GM10266 (cell line): Measurements from ENCODE around the gene FSD1L.

Source experiments
- DNase-seq: peaks from one replicate; pipeline ENCODE4 v3.0.0; 2012; ENCODE audit errors: extremely low spot score
- TF ChIP-seq, protein P1 (sequence below): IDR thresholded peaks from 2 replicates; pipeline ENCODE4 v1.5.1; 2012; ENCODE audit warnings: mild to moderate bottlenecking, low read depth; ENCODE audit not compliant: control insufficient read depth, insufficient read depth; ENCODE audit errors: missing control alignments

The FSD1L gene

GRCh38 chr9:105413525-105413924, 34.3 kb upstream of the FSD1L start:
- DNase-seq = no peak
- TF ChIP-seq, protein P1, sequence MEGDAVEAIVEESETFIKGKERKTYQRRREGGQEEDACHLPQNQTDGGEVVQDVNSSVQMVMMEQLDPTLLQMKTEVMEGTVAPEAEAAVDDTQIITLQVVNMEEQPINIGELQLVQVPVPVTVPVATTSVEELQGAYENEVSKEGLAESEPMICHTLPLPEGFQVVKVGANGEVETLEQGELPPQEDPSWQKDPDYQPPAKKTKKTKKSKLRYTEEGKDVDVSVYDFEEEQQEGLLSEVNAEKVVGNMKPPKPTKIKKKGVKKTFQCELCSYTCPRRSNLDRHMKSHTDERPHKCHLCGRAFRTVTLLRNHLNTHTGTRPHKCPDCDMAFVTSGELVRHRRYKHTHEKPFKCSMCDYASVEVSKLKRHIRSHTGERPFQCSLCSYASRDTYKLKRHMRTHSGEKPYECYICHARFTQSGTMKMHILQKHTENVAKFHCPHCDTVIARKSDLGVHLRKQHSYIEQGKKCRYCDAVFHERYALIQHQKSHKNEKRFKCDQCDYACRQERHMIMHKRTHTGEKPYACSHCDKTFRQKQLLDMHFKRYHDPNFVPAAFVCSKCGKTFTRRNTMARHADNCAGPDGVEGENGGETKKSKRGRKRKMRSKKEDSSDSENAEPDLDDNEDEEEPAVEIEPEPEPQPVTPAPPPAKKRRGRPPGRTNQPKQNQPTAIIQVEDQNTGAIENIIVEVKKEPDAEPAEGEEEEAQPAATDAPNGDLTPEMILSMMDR = peak; percentile 29

DNA sequence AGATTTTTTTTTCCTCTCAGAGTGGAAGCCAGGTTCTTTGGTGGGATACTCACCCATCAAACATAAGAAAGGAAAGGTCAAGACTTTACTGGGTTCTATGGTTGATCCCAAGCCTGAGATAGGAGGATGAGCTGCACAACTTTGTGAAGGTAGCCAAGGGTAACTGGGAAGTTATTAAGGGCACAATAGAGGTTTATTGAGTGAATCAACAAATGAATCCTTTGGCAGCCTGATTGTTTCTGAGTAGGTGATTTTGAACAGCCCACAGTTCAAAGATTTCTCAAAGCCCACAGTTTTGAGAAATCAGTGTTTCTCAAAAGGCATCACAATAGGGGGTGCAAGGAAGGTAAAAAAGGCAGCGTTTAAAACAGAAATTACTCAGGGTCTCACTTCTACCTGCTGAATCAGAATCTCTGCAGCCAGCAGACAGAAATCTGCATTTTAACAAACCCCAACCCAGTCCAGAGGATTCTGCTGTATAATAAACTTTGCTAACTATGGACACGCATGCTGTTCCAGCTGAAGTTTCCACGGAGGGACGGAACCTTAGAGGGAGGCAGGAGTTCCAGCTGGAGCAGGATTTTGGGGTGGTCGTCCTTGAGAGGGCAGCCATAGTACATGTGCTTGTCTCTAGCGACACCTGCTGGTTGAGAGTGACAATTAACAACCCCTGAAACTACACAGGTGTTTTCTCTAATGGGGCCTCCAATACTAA, 32.7 kb upstream of the FSD1L start:
- DNase-seq = peak; percentile 61
- TF ChIP-seq, protein P1 = peak; percentile 84

- DNase-seq = no peak
- TF ChIP-seq, protein P1 = no peak
Observed at GRCh38 chr9:105415662-105415980, 32.2 kb upstream of the FSD1L start.

DNA sequence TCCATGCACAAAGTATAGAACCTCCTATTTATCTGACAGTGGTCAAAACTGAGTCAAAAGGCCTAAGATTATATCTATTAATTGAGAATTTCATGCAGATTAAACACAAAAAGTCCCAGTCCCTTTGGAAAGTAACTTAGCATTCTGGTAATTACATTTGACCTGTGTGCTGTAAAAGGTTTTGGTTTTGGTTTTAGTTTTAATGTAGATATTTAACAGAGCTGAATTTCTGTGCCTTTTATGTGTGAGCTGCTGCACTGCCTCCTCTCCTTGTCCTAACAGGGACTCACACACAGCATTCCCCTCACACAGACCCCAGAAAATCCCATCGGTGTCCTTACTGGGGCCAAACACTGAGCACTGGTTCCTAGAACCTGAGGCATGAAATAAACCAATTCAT, 31.0 kb upstream of the FSD1L start:
- TF ChIP-seq, protein P1 = no peak
- peak; percentile 23 for DNase-seq

GRCh38 chr9:105418588-105419500, 29.0 kb upstream of the FSD1L start:
- TF ChIP-seq, protein P1 = no peak
- no peak for DNase-seq

- no peak for DNase-seq
Observed at GRCh38 chr9:105419816-105420597, 27.8 kb upstream of the FSD1L start.

More at GRCh38 chr9:105419816-105420597, 27.8 kb upstream of the FSD1L start:
- TF ChIP-seq, protein P1 = no peak
